Kidney (tissue), 22 donors: ENCODE results near the gene KICS2. TPM values are rescaled to one million over a fixed set of nuclear protein-coding genes. Genes with fewer than 3 reads are reported as not detected.
A peak's percentile ranks its signal among the peaks of the same experiment; 100 is the strongest.

Experiments
- DNase-seq, 5 donors: peaks; one replicate each; pipeline ENCODE4 v3.0.0-alpha.2; 2013 to 2020
- FAIRE-seq: peaks from 2 replicates; lab custom pipeline; 2012; peaks lifted over from hg19 to GRCh38; lab: Jason Lieb, UNC
- H3K27ac ChIP-seq, 2 donors: one replicate each; pipeline ENCODE4 v1.7.0; 2013; ENCODE audit warnings: low read depth in 2 of 2, low read length in 2 of 2, inconsistent platforms in 1 of 2
- H3K27me3 ChIP-seq: one replicate; pipeline ENCODE4 v1.7.1; 2013; ENCODE audit warnings: low read length, inconsistent platforms; ENCODE audit not compliant: control insufficient read depth, insufficient read depth
- H3K36me3 ChIP-seq, 3 donors: one replicate each; pipeline versions ENCODE4 v1.7.0 to v1.7.1; 2013; ENCODE audit warnings: low read length in 3 of 3, control low read depth in 1 of 3, inconsistent platforms in 1 of 3; ENCODE audit not compliant: insufficient read depth in 3 of 3, control insufficient read depth in 2 of 3
- H3K4me1 ChIP-seq, 3 donors: one replicate each; pipeline versions ENCODE4 v1.7.0 to v1.7.1; 2013; ENCODE audit warnings: low read length in 3 of 3, inconsistent platforms in 1 of 3, low read depth in 1 of 3; ENCODE audit not compliant: control insufficient read depth in 2 of 3, insufficient read depth in 2 of 3
- H3K4me3 ChIP-seq, 3 donors: one replicate each; pipeline versions ENCODE4 v1.7.0 to v1.8.1; 2013; ENCODE audit warnings: low read length in 3 of 3, control low read depth in 1 of 3, inconsistent platforms in 1 of 3
- H3K9ac ChIP-seq, 3 donors: one replicate each; pipeline versions ENCODE4 v1.7.0 to v1.7.1; 2013; ENCODE audit warnings: low read length in 3 of 3, control low read depth in 1 of 3, inconsistent platforms in 1 of 3
- H3K9me3 ChIP-seq, 3 donors: one replicate each; pipeline versions ENCODE4 v1.7.0 to v1.7.1; 2013; ENCODE audit warnings: low read length in 3 of 3, control low read depth in 1 of 3, inconsistent platforms in 1 of 3; ENCODE audit not compliant: control insufficient read depth in 2 of 3, insufficient read depth in 1 of 3
- CTCF ChIP-seq: IDR thresholded peaks from 3 replicates; pipeline ENCODE4 v1.5.1; 2012; ENCODE audit warnings: mild to moderate bottlenecking, moderate library complexity, borderline replicate concordance; ENCODE audit not compliant: insufficient read depth; ENCODE audit errors: extremely low read depth
- intact Hi-C: fragments of 100-400 bp; cut with DNase I; formaldehyde crosslinking; loops from one replicate; pipeline ENCODE4 v1.11.1; 2022
- long read RNA-seq, 10 donors: library from polyadenylated mRNA in 1 of 10; unstranded in 1 of 10; transcript quantifications; one replicate each; pipeline ENCODE4 v2.0.0 and lab custom pipeline, GENCODE V29; 2021 to 2026
- polyA plus RNA-seq: library from polyadenylated mRNA; stranded (reverse); fragments of 350-450 nt; fragmentation: Illumina TruSeq; extraction: RNeasy Lipid Tissue Mini Kit (QIAGEN cat#74804); gene quantifications from one replicate; pipeline ENCODE4 v1.2.3, GENCODE V29; 2014; ENCODE audit warnings: low read depth, low replicate concordance; ENCODE audit not compliant: insufficient read depth
- total RNA-seq: library from RNA; stranded (reverse); fragmentation: NEBNext Ultra II Directional; extraction: Animal tissue kit (Norgen Biotek cat#: 25700); gene quantifications from one replicate; pipeline ENCODE4 v1.2.1, GENCODE V29; 2021
- donor health status: control.
- donor health status: control.
- donor health status: control.
- donor health status: control.
- donor health status: control.
- donor health status: DM: yes; HTN: yes; CAD: no.
- donor health status: Normal renal cell carcinoma (clear cell type).

Gene KICS2
- 9.8 TPM for total RNA-seq
- polyA plus RNA-seq: 5.6 TPM
- long read RNA-seq, donor 1, full-length matches to known transcripts: 2 of 2 reads
- long read RNA-seq, donor 1, partial matches to known transcripts: 0 of 2 reads
- long read RNA-seq, donor 1, other reads (novel, unspliced or antisense): 0 of 2 reads
- long read RNA-seq, donor 2, full-length matches to known transcripts: 2 of 2 reads
- long read RNA-seq, donor 2, partial matches to known transcripts: 0 of 2 reads
- long read RNA-seq, donor 2, other reads (novel, unspliced or antisense): 0 of 2 reads
- long read RNA-seq, donor 3, full-length matches to known transcripts: 7 of 7 reads
- long read RNA-seq, donor 3, partial matches to known transcripts: 0 of 7 reads
- long read RNA-seq, donor 3, other reads (novel, unspliced or antisense): 0 of 7 reads
- long read RNA-seq, donor 4, full-length matches to known transcripts: 4 of 4 reads
- long read RNA-seq, donor 4, partial matches to known transcripts: 0 of 4 reads
- long read RNA-seq, donor 4, other reads (novel, unspliced or antisense): 0 of 4 reads
- long read RNA-seq, donor 5: 0 reads
- long read RNA-seq, donor 6: 0 reads
- long read RNA-seq, donor 7, full-length matches to known transcripts: 3 of 4 reads
- long read RNA-seq, donor 7, partial matches to known transcripts: 0 of 4 reads
- long read RNA-seq, donor 7, other reads (novel, unspliced or antisense): 1 of 4 reads
- long read RNA-seq, donor 8: 0 reads
- long read RNA-seq, donor 9, full-length matches to known transcripts: 2 of 2 reads
- long read RNA-seq, donor 9, partial matches to known transcripts: 0 of 2 reads
- long read RNA-seq, donor 9, other reads (novel, unspliced or antisense): 0 of 2 reads
- long read RNA-seq, donor 10, partial matches to known transcripts: 0 of 1 reads
- long read RNA-seq, donor 10, other reads (novel, unspliced or antisense): 0 of 1 reads

- DNase-seq (peak; percentile 93 to 97 (median 96)), FAIRE-seq (no peak)
- TF ChIP-seq CTCF: no peak
- Histone ChIP-seq H3K36me3 (no peaks in the 10 kb centered on the region), H3K27me3 (no peaks in the 10 kb centered on the region), H3K9me3 (no peaks in the 10 kb centered on the region), H3K4me1 (peaks cover 0 to 8% (median 6%) of the 10 kb centered on the region in 3 donors), H3K9ac (peak within 1 kb of the TSS; percentile 55 to 89 (median 85)), H3K4me3 (peak within 1 kb of the TSS; percentile 88 to 93 (median 92)), H3K27ac (peak within 1 kb of the TSS; percentile 93 to 97)
- intact Hi-C loops: no loop called here
These were observed at the start of gene KICS2 for GRCh38 chr12:64222009-64222765. Gene KICS2, minus strand, starts transcription at chr12:64222296. Its CDS starts 59 bp downstream, at chr12:64222237.

- intact Hi-C loops: no loop called here
- no peak for TF ChIP-seq CTCF
These were observed 48.3 kb upstream of the KICS2 start for GRCh38 chr12:64270411-64270810.

GRCh38 chr12:64269161-64269560 is 47.1 kb upstream of the KICS2 start:
- no peak for DNase-seq
- intact Hi-C loops: no loop called here

More at GRCh38 chr12:64270411-64270810, 48.3 kb upstream of the KICS2 start:
- no peak for FAIRE-seq
- Histone ChIP-seq H3K27ac (no peak overlapping the region), H3K4me3 (no peak overlapping the region), H3K9ac (no peak overlapping the region), H3K9me3 (no peaks in the 10 kb centered on the region), H3K36me3 (no peaks in the 10 kb centered on the region), H3K4me1 (no peaks in the 10 kb centered on the region), H3K27me3 (no peaks in the 10 kb centered on the region)
- no peak for DNase-seq

More at GRCh38 chr12:64269161-64269560, 47.1 kb upstream of the KICS2 start:
- Histone ChIP-seq H3K4me1 (no peaks in the 10 kb centered on the region), H3K27me3 (no peaks in the 10 kb centered on the region), H3K36me3 (no peaks in the 10 kb centered on the region), H3K9ac (no peak overlapping the region), H3K4me3 (no peak overlapping the region), H3K27ac (no peak overlapping the region), H3K9me3 (no peaks in the 10 kb centered on the region)
- no peak for TF ChIP-seq CTCF
- no peak for FAIRE-seq
